Trophoblast cell (in vitro differentiated cells and primary cell): ENCODE measurements around the gene ENO1.
A peak's percentile ranks its signal among the peaks of the same experiment; 100 is the strongest.

Experiments
- DNase-seq, 2 donors: peaks; one replicate each; pipeline ENCODE4 v3.0.0-alpha.2; 2016
- H2AFZ ChIP-seq: 2 replicates; pipeline ENCODE4 v1.6.1; 2013; ENCODE audit warnings: low read length, moderate library complexity, mild to moderate bottlenecking; ENCODE audit not compliant: insufficient read depth, poor library complexity
- H2AK5ac ChIP-seq: 2 replicates; pipeline ENCODE4 v1.6.1; 2013; ENCODE audit warnings: mild to moderate bottlenecking, low read length
- H2BK120ac ChIP-seq: 2 replicates; pipeline ENCODE4 v1.6.1; 2013; ENCODE audit warnings: low read length, mild to moderate bottlenecking, moderate library complexity; ENCODE audit not compliant: insufficient read depth, poor library complexity
- H2BK12ac ChIP-seq: 2 replicates; pipeline ENCODE4 v1.6.1; 2013; ENCODE audit warnings: mild to moderate bottlenecking, low read length, moderate library complexity
- H2BK5ac ChIP-seq: 2 replicates; pipeline ENCODE4 v1.6.1; 2013; ENCODE audit warnings: low read length, low read depth, moderate library complexity, mild to moderate bottlenecking; ENCODE audit not compliant: poor library complexity
- H3K14ac ChIP-seq: 2 replicates; pipeline ENCODE4 v1.6.1; 2013; ENCODE audit warnings: mild to moderate bottlenecking, low read length
- H3K18ac ChIP-seq: 2 replicates; pipeline ENCODE4 v1.6.1; 2013; ENCODE audit warnings: mild to moderate bottlenecking, low read length
- H3K23ac ChIP-seq: 2 replicates; pipeline ENCODE4 v1.6.1; 2013; ENCODE audit warnings: low read length
- H3K27ac ChIP-seq: 2 replicates; pipeline ENCODE4 v1.5.1; 2013; ENCODE audit warnings: low read depth, mild to moderate bottlenecking, inconsistent platforms, low read length, moderate library complexity
- H3K27me3 ChIP-seq: 2 replicates; pipeline ENCODE4 v1.6.1; 2013; ENCODE audit warnings: inconsistent platforms, mild to moderate bottlenecking, low read length, moderate library complexity; ENCODE audit not compliant: insufficient read depth
- H3K36me3 ChIP-seq, 2 experiments: 1 replicate in 1 of 2; 2 replicates in 1 of 2; pipeline ENCODE4 v1.6.1; 2013; ENCODE audit warnings: low read length in 2 of 2, mild to moderate bottlenecking in 2 of 2, moderate library complexity in 1 of 2; ENCODE audit not compliant: insufficient read depth in 2 of 2, control insufficient read depth in 1 of 2
- H3K4ac ChIP-seq: 2 replicates; pipeline ENCODE4 v1.6.1; 2013; ENCODE audit warnings: low read depth, mild to moderate bottlenecking, low read length, moderate library complexity
- H3K4me1 ChIP-seq, 2 experiments: 1 replicate in 1 of 2; 2 replicates in 1 of 2; pipeline ENCODE4 v1.6.1; 2013; ENCODE audit warnings: low read length in 2 of 2, mild to moderate bottlenecking in 2 of 2, moderate library complexity in 1 of 2; ENCODE audit not compliant: insufficient read depth in 2 of 2, control insufficient read depth in 1 of 2
- H3K4me2 ChIP-seq: 2 replicates; pipeline ENCODE4 v1.6.1; 2013; ENCODE audit warnings: inconsistent platforms, mild to moderate bottlenecking, low read length, moderate library complexity
- H3K4me3 ChIP-seq: 2 replicates; pipeline ENCODE4 v1.5.1; 2013; ENCODE audit warnings: mild to moderate bottlenecking, low read depth, low read length, inconsistent platforms
- H3K79me1 ChIP-seq: one replicate; pipeline ENCODE4 v1.6.1; 2013; ENCODE audit warnings: low read length
- H3K79me2 ChIP-seq: 2 replicates; pipeline ENCODE4 v1.6.1; 2013; ENCODE audit warnings: low read length, mild to moderate bottlenecking; ENCODE audit not compliant: control insufficient read depth, insufficient read depth, poor library complexity
- H3K9ac ChIP-seq: 2 replicates; pipeline ENCODE4 v1.6.1; 2013; ENCODE audit warnings: mild to moderate bottlenecking, low read length
- H3K9me3 ChIP-seq: 2 replicates; pipeline ENCODE4 v1.6.1; 2013; ENCODE audit warnings: low read depth, mild to moderate bottlenecking, control low read depth, inconsistent platforms, low read length; ENCODE audit not compliant: insufficient read depth
- H4K12ac ChIP-seq: 2 replicates; pipeline ENCODE4 v1.6.1; 2013; ENCODE audit warnings: low read depth, mild to moderate bottlenecking, low read length, moderate library complexity
- H4K8ac ChIP-seq: 2 replicates; pipeline ENCODE4 v1.6.1; 2013; ENCODE audit warnings: low read depth, mild to moderate bottlenecking, low read length, moderate library complexity
- H4K91ac ChIP-seq: one replicate; pipeline ENCODE4 v1.6.1; 2013; ENCODE audit warnings: low read depth, mild to moderate bottlenecking, low read length, moderate library complexity
- WGBS: extraction: QIAGEN DNeasy Blood & Tissue Kit; methylation state at CpG from one replicate; pipeline ENCODE4 v1.1.7; 2013; ENCODE audit warnings: missing lambda C conversion rate; ENCODE audit not compliant: insufficient read length, insufficient coverage; ENCODE audit errors: extremely low coverage; 5-methylcytosine and 5-hydroxymethylcytosine counted together

Gene ENO1

DNA sequence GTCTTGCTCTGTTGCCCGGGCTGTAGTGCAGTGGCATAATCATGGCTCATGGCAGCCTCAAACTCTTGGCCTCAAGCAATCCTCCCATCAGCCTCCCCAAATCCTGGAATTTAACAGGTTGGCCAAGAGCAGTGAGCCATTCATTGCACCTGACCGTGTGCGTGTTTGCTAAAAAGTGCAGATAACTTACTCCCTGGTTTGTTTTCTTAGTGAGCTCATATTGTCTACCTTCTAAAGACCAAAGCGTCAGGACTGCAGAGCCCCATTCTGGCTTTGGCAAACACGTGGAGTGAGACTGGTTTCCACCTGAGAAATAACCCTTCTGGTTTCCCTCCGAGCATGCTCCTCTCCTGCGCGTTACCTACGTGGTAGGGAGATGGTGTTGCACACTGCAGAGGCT lies 35.0 kb upstream of the ENO1 start:
- H3K27me3 ChIP-seq: no peaks in the 10 kb centered on the region
- H3K4me3 ChIP-seq: no peak overlapping the region
- no peaks in the 10 kb centered on the region for H3K79me2 ChIP-seq
- DNase-seq: no peak
- H3K14ac ChIP-seq: no peak overlapping the region
- no peak overlapping the region for H2AFZ ChIP-seq
- H4K12ac ChIP-seq: no peak overlapping the region
- no peaks in the 10 kb centered on the region for H3K79me1 ChIP-seq
- H3K4me2 ChIP-seq: no peak overlapping the region
- no peak overlapping the region for H2BK120ac ChIP-seq
- no peak overlapping the region for H4K8ac ChIP-seq
- no peak overlapping the region for H3K23ac ChIP-seq
- no peak overlapping the region for H3K4ac ChIP-seq
- no peak overlapping the region for H2BK12ac ChIP-seq
- H2AK5ac ChIP-seq: no peak overlapping the region
- WGBS: no CpG with 5 or more reads among the region's 9 CpGs
- no peaks in the 10 kb centered on the region for H3K36me3 ChIP-seq
- peaks cover under 1 to 2% of the 10 kb centered on the region in 2 experiments for H3K4me1 ChIP-seq
- no peak overlapping the region for H4K91ac ChIP-seq
- H3K18ac ChIP-seq: no peak overlapping the region
- no peak overlapping the region for H3K27ac ChIP-seq
- H3K9ac ChIP-seq: no peak overlapping the region
- peaks cover 4% of the 10 kb centered on the region for H3K9me3 ChIP-seq
- H2BK5ac ChIP-seq: no peak overlapping the region

DNA sequence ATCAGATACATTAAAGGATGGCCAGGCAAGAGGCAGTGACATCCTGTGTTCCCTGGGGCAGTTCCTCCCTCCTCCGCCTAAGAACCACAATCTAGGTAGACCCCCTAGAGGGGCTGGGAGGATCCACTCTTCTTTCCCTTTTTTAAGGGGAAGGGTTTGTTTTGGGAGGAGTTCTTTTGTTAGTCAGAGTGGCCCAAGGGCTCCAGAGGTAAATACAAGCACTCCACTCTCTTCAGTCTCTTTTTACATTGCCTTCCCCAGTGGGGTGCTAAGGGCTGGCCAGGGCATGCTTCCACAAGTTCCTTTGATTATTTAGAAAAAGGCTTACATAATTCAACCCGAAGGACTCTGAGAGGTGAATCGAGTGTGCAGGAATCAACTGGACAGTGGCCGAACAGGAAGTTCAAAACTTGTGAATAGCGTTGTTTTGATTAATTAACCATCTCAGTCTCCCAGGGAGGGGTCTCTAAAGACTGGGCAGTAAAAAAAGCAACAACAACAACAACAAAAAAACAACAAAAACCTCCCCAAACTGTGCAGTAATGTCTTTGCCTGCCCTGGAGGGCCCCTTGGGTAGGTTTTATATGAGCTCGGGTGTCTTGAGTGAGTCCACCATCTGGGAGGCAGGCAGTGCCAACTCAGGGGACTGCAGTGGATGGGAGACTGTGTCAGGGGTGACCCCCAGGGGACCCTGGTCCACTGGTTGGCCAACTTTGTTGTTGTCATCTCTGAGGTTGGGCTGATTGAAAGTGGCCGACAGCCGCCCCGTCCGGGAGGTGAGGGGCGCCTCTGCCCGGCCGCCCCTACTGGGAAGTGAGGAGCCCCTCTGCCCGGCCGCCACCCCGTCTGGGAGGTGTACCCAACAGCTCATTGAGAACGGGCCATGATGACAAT lies 33.2 kb upstream of the ENO1 start:
- Histone ChIP-seq H2BK5ac (no peak overlapping the region), H3K79me1 (no peaks in the 10 kb centered on the region), H4K8ac (no peak overlapping the region), H3K9me3 (peaks cover 4% of the 10 kb centered on the region), H4K12ac (no peak overlapping the region), H2AK5ac (no peak overlapping the region), H3K9ac (no peak overlapping the region), H2AFZ (no peak overlapping the region), H3K79me2 (no peaks in the 10 kb centered on the region), H2BK12ac (no peak overlapping the region), H3K27me3 (no peaks in the 10 kb centered on the region), H3K36me3 (no peaks in the 10 kb centered on the region), H3K4me1 (peaks cover 2% of the 10 kb centered on the region in 2 experiments), H3K4me2 (no peak overlapping the region), H2BK120ac (no peak overlapping the region), H3K27ac (no peak overlapping the region), H3K18ac (no peak overlapping the region), H3K23ac (no peak overlapping the region), H3K14ac (no peak overlapping the region), H3K4ac (no peak overlapping the region), H4K91ac (peak overlapping the region; percentile 52), H3K4me3 (no peak overlapping the region)
- no CpG with 5 or more reads among the region's 17 CpGs for WGBS
- no peak for DNase-seq

DNA sequence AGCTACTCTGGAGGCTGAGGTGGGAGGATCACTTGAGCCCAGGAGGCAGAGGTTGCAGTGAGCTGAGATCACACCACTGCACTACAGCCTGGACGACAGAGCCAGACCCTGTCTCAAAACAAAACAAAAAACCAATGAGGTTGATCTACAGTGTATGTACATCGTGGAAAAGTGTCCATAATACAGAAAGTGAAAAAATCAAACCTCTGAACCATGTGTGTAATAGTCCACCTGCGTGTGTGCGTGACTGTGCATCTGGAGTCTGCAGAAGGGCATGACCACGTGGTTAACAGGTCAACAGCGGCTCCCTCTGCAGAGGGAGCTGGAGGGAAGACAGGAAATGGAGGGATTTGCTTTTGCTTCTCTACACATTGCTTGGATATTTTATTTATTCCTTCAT lies 32.4 kb upstream of the ENO1 start:
- H3K36me3 ChIP-seq: no peaks in the 10 kb centered on the region
- H2BK120ac ChIP-seq: no peak overlapping the region
- H3K27me3 ChIP-seq: no peaks in the 10 kb centered on the region
- no peak overlapping the region for H4K8ac ChIP-seq
- no peak for DNase-seq
- H3K14ac ChIP-seq: no peak overlapping the region
- H2AFZ ChIP-seq: no peak overlapping the region
- no peak overlapping the region for H2BK12ac ChIP-seq
- no peak overlapping the region for H3K4ac ChIP-seq
- H3K79me2 ChIP-seq: no peaks in the 10 kb centered on the region
- no peak overlapping the region for H4K12ac ChIP-seq
- H4K91ac ChIP-seq: no peak overlapping the region
- no peak overlapping the region for H3K9ac ChIP-seq
- H3K79me1 ChIP-seq: no peaks in the 10 kb centered on the region
- no peak overlapping the region for H3K4me3 ChIP-seq
- no peak overlapping the region for H3K27ac ChIP-seq
- H3K23ac ChIP-seq: no peak overlapping the region
- WGBS: no CpG with 5 or more reads among the region's 6 CpGs
- H3K4me1 ChIP-seq: peaks cover 2% of the 10 kb centered on the region in 2 experiments
- no peak overlapping the region for H3K4me2 ChIP-seq
- peaks cover 4% of the 10 kb centered on the region for H3K9me3 ChIP-seq
- no peak overlapping the region for H2AK5ac ChIP-seq
- H2BK5ac ChIP-seq: no peak overlapping the region
- no peak overlapping the region for H3K18ac ChIP-seq

DNA sequence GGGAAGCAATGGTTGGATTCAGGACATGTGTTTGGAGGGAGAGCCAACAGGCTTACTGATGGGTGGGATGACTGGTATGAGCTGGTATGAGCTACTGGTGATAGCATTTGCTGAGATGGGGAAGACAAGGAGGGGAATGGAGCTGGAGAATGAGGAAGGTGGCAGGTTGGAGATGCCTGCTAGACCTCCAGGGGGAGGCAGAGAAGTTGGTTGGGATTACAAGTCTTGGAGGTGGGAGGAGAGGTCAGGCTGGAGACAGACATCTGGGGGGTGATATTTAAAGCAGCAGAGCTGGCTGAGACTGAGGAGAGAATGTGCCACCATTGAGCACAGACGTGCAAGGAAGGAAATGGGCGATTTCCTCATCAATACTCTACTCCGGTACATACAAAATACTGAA lies 31.8 kb upstream of the ENO1 start:
- Histone ChIP-seq H3K4me1 (peaks cover 2% of the 10 kb centered on the region in 2 experiments), H4K91ac (no peak overlapping the region), H2AFZ (no peak overlapping the region), H2BK120ac (no peak overlapping the region), H3K36me3 (no peaks in the 10 kb centered on the region), H2AK5ac (no peak overlapping the region), H3K18ac (no peak overlapping the region), H3K9ac (no peak overlapping the region), H4K8ac (no peak overlapping the region), H3K4ac (no peak overlapping the region), H3K79me1 (no peaks in the 10 kb centered on the region), H2BK5ac (no peak overlapping the region), H3K27me3 (no peaks in the 10 kb centered on the region), H3K23ac (no peak overlapping the region), H3K14ac (no peak overlapping the region), H4K12ac (no peak overlapping the region), H2BK12ac (no peak overlapping the region), H3K79me2 (no peaks in the 10 kb centered on the region), H3K9me3 (peaks cover 4% of the 10 kb centered on the region), H3K4me3 (no peak overlapping the region), H3K27ac (no peak overlapping the region), H3K4me2 (no peak overlapping the region)
- WGBS: no CpG with 5 or more reads among the region's 3 CpGs
- no peak for DNase-seq
